HUES48 (cell line): ENCODE measurements around the gene COL27A1.

ENCODE experiments used
- H3K27ac ChIP-seq: one replicate; pipeline ENCODE4 v1.7.0; 2013; ENCODE audit warnings: low read depth, low read length, inconsistent platforms
- H3K27me3 ChIP-seq: 2 replicates; pipeline ENCODE4 v1.6.1; 2013; ENCODE audit warnings: mild to moderate bottlenecking, low read length; ENCODE audit not compliant: control insufficient read depth, insufficient read depth
- H3K36me3 ChIP-seq: 2 replicates; pipeline ENCODE4 v1.6.1; 2013; ENCODE audit warnings: low read length; ENCODE audit not compliant: control insufficient read depth, insufficient read depth
- H3K4me1 ChIP-seq: 2 replicates; pipeline ENCODE4 v1.6.1; 2013; ENCODE audit warnings: mild to moderate bottlenecking, low read length; ENCODE audit not compliant: control insufficient read depth, insufficient read depth
- H3K4me3 ChIP-seq: 2 replicates; pipeline ENCODE4 v1.5.1; 2013; ENCODE audit warnings: mild to moderate bottlenecking, low read depth, low read length
- H3K9ac ChIP-seq: 2 replicates; pipeline ENCODE4 v1.6.1; 2013; ENCODE audit warnings: mild to moderate bottlenecking, low read depth, low read length, moderate library complexity
- H3K9me3 ChIP-seq: 2 replicates; pipeline ENCODE4 v1.6.1; 2013; ENCODE audit warnings: low read length; ENCODE audit not compliant: control insufficient read depth, insufficient read depth

Gene COL27A1

DNA sequence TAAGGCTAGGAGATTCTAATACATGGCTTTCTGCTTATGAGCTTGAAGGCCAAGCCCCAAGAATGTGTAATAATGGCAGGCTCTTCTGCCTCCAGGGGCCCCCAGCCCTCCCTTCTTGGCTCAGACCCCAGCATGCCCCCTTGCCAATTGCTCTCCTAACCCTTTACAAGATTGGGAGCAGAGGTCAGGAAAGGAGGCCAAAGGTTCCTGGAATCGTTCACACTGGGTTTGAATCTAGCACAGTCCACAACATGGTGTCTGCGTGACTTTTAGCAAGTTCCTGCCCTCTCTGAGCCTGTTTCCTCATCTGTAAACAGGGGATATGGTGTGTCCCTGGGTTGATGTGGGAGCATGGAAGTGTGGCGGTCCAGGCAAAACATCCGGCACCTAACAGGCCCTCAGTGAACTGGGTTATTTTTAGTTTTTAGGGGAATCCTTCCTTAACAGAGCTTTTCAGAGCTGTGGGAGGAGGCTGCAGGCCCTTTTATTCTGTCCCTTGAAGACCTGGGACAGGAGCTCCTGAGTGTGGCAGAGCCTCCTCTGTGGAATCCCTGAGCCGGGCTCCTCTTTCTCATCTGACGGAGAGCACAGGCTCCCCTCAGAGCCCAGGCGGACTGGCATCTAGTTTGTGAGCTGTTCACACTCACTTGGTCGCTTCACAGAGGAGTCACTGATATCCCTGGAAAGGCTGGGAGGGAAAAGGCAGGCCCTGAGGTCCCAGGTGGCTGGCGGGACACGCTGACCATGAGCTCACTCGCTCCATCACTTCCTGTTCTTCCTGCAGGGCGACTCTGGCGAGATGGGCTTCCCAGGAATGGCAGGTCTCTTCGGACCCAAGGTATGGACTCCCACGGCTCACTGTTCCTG, 144.2 kb downstream of the COL27A1 start:
- no peak overlapping the region for H3K9ac ChIP-seq
- no peak overlapping the region for H3K27ac ChIP-seq
- peaks cover 10% of the 10 kb centered on the region for H3K9me3 ChIP-seq
- no peaks in the 10 kb centered on the region for H3K4me1 ChIP-seq
- peaks cover 49% of the 10 kb centered on the region for H3K36me3 ChIP-seq
- no peaks in the 10 kb centered on the region for H3K27me3 ChIP-seq
- H3K4me3 ChIP-seq = no peak overlapping the region

GRCh38 chr9:114300153-114300845, 145.0 kb downstream of the COL27A1 start:
- H3K27me3 ChIP-seq = no peaks in the 10 kb centered on the region
- no peaks in the 10 kb centered on the region for H3K4me1 ChIP-seq
- no peak overlapping the region for H3K27ac ChIP-seq
- no peak overlapping the region for H3K9ac ChIP-seq
- peaks cover 41% of the 10 kb centered on the region for H3K36me3 ChIP-seq
- H3K4me3 ChIP-seq = no peak overlapping the region
- H3K9me3 ChIP-seq = peaks cover 2% of the 10 kb centered on the region; the same call in 1 of the 2 replicates

- no peak overlapping the region for H3K27ac ChIP-seq
- H3K4me3 ChIP-seq = no peak overlapping the region
- H3K9me3 ChIP-seq = no peaks in the 10 kb centered on the region; the same call in 1 of the 2 replicates
- peaks cover 35% of the 10 kb centered on the region for H3K36me3 ChIP-seq
- H3K9ac ChIP-seq = no peak overlapping the region
- no peaks in the 10 kb centered on the region for H3K4me1 ChIP-seq
- no peaks in the 10 kb centered on the region for H3K27me3 ChIP-seq
Measured at GRCh38 chr9:114300846-114301797, 145.8 kb downstream of the COL27A1 start.

GRCh38 chr9:114301798-114302565, 146.6 kb downstream of the COL27A1 start:
- peaks cover 27% of the 10 kb centered on the region for H3K36me3 ChIP-seq
- no peaks in the 10 kb centered on the region for H3K27me3 ChIP-seq
- H3K9ac ChIP-seq = no peak overlapping the region
- no peaks in the 10 kb centered on the region for H3K4me1 ChIP-seq
- H3K27ac ChIP-seq = no peak overlapping the region
- no peaks in the 10 kb centered on the region for H3K9me3 ChIP-seq
- H3K4me3 ChIP-seq = no peak overlapping the region

DNA sequence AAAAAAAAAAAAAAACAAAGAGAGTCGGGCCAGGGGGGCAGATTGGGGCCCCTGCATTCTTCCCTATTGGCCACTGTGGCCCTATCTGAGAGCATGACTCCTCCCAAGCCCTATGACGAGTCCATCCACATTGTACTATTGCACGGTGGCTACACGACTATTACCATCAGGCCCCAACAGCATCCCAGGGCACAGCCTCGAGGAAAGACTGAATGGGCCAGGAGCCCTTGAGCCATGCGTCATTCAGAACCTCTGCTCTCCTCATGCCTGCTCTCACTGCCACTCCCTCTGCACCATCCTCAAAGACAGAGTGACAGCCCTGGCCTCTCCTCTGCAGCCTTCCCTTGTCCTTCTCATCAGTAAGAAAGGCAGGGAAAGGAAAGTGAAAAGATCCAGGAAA, 147.4 kb downstream of the COL27A1 start:
- Histone ChIP-seq H3K36me3 (peaks cover 24% of the 10 kb centered on the region), H3K4me3 (no peak overlapping the region), H3K27ac (no peak overlapping the region)

GRCh38 chr9:114303571-114303970, 148.2 kb downstream of the COL27A1 start:
- H3K27me3 ChIP-seq = no peaks in the 10 kb centered on the region
- no peak overlapping the region for H3K27ac ChIP-seq

More for the DNA sequence above, 147.4 kb downstream of the COL27A1 start:
- no peaks in the 10 kb centered on the region for H3K4me1 ChIP-seq
- no peak overlapping the region for H3K9ac ChIP-seq
- no peaks in the 10 kb centered on the region for H3K9me3 ChIP-seq
- H3K27me3 ChIP-seq = no peaks in the 10 kb centered on the region

GRCh38 chr9:114303977-114304376, 148.6 kb downstream of the COL27A1 start:
- no peaks in the 10 kb centered on the region for H3K27me3 ChIP-seq
- no peaks in the 10 kb centered on the region for H3K4me1 ChIP-seq
- no peak overlapping the region for H3K4me3 ChIP-seq
- peaks cover 18% of the 10 kb centered on the region for H3K36me3 ChIP-seq
- H3K9ac ChIP-seq = no peak overlapping the region
- no peak overlapping the region for H3K27ac ChIP-seq
- no peaks in the 10 kb centered on the region for H3K9me3 ChIP-seq

More at GRCh38 chr9:114303571-114303970, 148.2 kb downstream of the COL27A1 start:
- Histone ChIP-seq H3K36me3 (peaks cover 20% of the 10 kb centered on the region), H3K9ac (no peak overlapping the region), H3K9me3 (no peaks in the 10 kb centered on the region), H3K4me1 (no peaks in the 10 kb centered on the region), H3K4me3 (no peak overlapping the region)

GRCh38 chr9:114304416-114305188, 149.3 kb downstream of the COL27A1 start:
- H3K9ac ChIP-seq = no peak overlapping the region
- H3K27me3 ChIP-seq = no peaks in the 10 kb centered on the region
- H3K4me1 ChIP-seq = no peaks in the 10 kb centered on the region
- peaks cover 18% of the 10 kb centered on the region for H3K36me3 ChIP-seq
- H3K27ac ChIP-seq = no peak overlapping the region
- H3K9me3 ChIP-seq = no peaks in the 10 kb centered on the region
- H3K4me3 ChIP-seq = no peak overlapping the region

GRCh38 chr9:114307899-114308267, 152.5 kb downstream of the COL27A1 start:
- Histone ChIP-seq H3K9me3 (no peaks in the 10 kb centered on the region), H3K27ac (no peak overlapping the region), H3K36me3 (peaks cover 10% of the 10 kb centered on the region; the same call in 1 of the 2 replicates), H3K4me1 (no peaks in the 10 kb centered on the region), H3K9ac (no peak overlapping the region), H3K4me3 (no peak overlapping the region), H3K27me3 (no peaks in the 10 kb centered on the region)
